ENCODE results near the gene TACC2.

The TACC2 gene

DNA sequence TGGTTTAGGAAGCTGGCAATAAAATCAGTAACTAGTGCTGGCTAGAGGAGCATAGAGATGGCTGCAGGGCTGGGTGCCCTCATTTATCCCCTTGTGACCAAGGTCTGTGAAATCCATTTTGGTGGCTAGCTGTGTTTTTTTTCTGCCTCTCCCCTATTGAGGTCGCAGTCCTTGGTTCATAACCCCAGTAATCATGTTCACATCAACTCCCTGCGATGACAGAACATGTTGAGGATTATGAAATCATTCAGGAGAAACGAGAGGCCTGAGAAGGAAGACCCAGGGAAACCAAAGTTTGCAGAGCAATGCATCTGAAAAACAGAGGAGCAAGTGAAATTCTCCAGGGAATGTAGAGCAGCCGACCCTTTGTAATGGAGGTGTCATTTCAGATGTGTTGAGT, 126.9 kb downstream of the TACC2 start:
- no peak for TF ChIP-seq EZH2phosphoT487 (conservative IDR thresholded peaks at IDR 0.05; ENCODE audit: low read length)
- TF ChIP-seq, protein P1, sequence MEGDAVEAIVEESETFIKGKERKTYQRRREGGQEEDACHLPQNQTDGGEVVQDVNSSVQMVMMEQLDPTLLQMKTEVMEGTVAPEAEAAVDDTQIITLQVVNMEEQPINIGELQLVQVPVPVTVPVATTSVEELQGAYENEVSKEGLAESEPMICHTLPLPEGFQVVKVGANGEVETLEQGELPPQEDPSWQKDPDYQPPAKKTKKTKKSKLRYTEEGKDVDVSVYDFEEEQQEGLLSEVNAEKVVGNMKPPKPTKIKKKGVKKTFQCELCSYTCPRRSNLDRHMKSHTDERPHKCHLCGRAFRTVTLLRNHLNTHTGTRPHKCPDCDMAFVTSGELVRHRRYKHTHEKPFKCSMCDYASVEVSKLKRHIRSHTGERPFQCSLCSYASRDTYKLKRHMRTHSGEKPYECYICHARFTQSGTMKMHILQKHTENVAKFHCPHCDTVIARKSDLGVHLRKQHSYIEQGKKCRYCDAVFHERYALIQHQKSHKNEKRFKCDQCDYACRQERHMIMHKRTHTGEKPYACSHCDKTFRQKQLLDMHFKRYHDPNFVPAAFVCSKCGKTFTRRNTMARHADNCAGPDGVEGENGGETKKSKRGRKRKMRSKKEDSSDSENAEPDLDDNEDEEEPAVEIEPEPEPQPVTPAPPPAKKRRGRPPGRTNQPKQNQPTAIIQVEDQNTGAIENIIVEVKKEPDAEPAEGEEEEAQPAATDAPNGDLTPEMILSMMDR (IDR thresholded peaks at IDR 0.05; ENCODE audit: insufficient read depth, low read length, poor library complexity, severe bottlenecking) = no peak
- Histone ChIP-seq H3F3A (ENCODE audit: insufficient read depth) (no peaks in the 10 kb centered on the region), H3K9me3 (ENCODE audit: insufficient read depth, low read length) (no peaks in the 10 kb centered on the region), H2AFZ (ENCODE audit: low read depth, low read length, severe bottlenecking) (no peak overlapping the region), H3K27me3 (ENCODE audit: low read length) (no peaks in the 10 kb centered on the region), H3K4me2 (ENCODE audit: low read depth, low read length, poor library complexity, severe bottlenecking) (no peak overlapping the region), H3K79me2 (ENCODE audit: insufficient read depth, low read length) (no peaks in the 10 kb centered on the region), H3K4me3 (ENCODE audit: insufficient read depth, low read length, poor library complexity, severe bottlenecking) (no peak overlapping the region), H4K20me1 (ENCODE audit: low read depth, low read length) (no peaks in the 10 kb centered on the region), H3K36me3 (ENCODE audit: low read length) (no peaks in the 10 kb centered on the region), H3K27ac (ENCODE audit: low read depth, low read length) (no peak overlapping the region), H3K9me2 (replicated peaks; ENCODE audit: insufficient read depth, low read length) (no peaks in the 10 kb centered on the region), H3K9ac (ENCODE audit: low read length) (no peak overlapping the region)

DNA sequence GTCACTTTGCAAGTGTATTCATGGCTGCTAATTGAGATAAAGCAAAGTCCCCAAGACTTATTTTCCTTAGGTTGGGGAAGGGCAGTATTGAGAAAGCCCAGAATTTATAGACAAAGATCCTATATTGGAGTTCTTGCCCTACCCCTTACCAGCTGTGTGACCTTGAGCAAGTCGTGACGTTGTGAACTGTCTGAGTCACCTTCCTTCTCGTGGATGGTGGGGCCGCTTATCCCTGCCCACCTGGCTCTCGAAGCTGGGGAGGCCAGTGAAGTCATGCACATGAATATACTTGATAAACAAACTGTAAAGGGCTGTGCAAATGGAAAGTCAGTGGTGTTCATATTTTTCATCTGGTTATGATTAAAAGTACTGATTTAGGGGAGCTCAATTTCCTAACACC, 127.4 kb downstream of the TACC2 start:
- no peak overlapping the region for H2AFZ ChIP-seq (ENCODE audit: low read depth, low read length, severe bottlenecking)
- no peaks in the 10 kb centered on the region for H3K27me3 ChIP-seq (ENCODE audit: low read length)
- H3K4me2 ChIP-seq (ENCODE audit: low read depth, low read length, poor library complexity, severe bottlenecking) = no peak overlapping the region
- H4K20me1 ChIP-seq (ENCODE audit: low read depth, low read length) = no peaks in the 10 kb centered on the region
- no peak overlapping the region for H3K4me3 ChIP-seq (ENCODE audit: insufficient read depth, low read length, poor library complexity, severe bottlenecking)
- no peak overlapping the region for H3K27ac ChIP-seq (ENCODE audit: low read depth, low read length)
- no peaks in the 10 kb centered on the region for H3K9me3 ChIP-seq (ENCODE audit: insufficient read depth, low read length)
- TF ChIP-seq EZH2phosphoT487 (conservative IDR thresholded peaks at IDR 0.05; ENCODE audit: low read length) = no peak
- TF ChIP-seq, protein P1 (IDR thresholded peaks at IDR 0.05; ENCODE audit: insufficient read depth, low read length, poor library complexity, severe bottlenecking) = no peak
- no peaks in the 10 kb centered on the region for H3F3A ChIP-seq (ENCODE audit: insufficient read depth)
- H3K36me3 ChIP-seq (ENCODE audit: low read length) = no peaks in the 10 kb centered on the region
- H3K9me2 ChIP-seq (replicated peaks; ENCODE audit: insufficient read depth, low read length) = no peaks in the 10 kb centered on the region
- no peak overlapping the region for H3K9ac ChIP-seq (ENCODE audit: low read length)
- no peaks in the 10 kb centered on the region for H3K79me2 ChIP-seq (ENCODE audit: insufficient read depth, low read length)

DNA sequence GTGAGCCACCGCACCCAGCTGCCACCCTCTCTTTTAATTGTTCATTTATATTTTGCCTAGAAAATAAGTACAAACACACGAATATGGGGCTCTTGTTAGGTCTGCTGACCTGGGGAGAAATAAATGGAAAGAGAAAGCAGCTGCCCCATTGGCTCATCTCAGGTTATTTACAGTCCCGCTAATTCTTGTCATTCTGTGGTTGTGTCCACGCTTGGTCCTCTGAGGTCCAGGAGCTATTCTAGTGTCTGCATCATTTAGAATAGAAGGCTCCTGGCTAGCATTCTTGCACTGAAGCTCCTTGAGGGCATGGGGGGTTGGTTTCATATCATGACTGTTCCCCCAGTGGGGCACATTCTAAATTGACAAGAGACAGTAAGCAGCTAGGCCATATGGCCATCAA, 128.5 kb downstream of the TACC2 start:
- Histone ChIP-seq H3K27me3 (ENCODE audit: low read length) (no peaks in the 10 kb centered on the region), H3F3A (ENCODE audit: insufficient read depth) (no peaks in the 10 kb centered on the region), H4K20me1 (ENCODE audit: low read depth, low read length) (no peaks in the 10 kb centered on the region), H3K36me3 (ENCODE audit: low read length) (no peaks in the 10 kb centered on the region), H3K9me3 (ENCODE audit: insufficient read depth, low read length) (no peaks in the 10 kb centered on the region), H3K27ac (ENCODE audit: low read depth, low read length) (no peak overlapping the region), H3K9me2 (replicated peaks; ENCODE audit: insufficient read depth, low read length) (no peaks in the 10 kb centered on the region), H3K9ac (ENCODE audit: low read length) (no peak overlapping the region), H3K4me3 (ENCODE audit: insufficient read depth, low read length, poor library complexity, severe bottlenecking) (no peak overlapping the region), H2AFZ (ENCODE audit: low read depth, low read length, severe bottlenecking) (no peak overlapping the region), H3K79me2 (ENCODE audit: insufficient read depth, low read length) (no peaks in the 10 kb centered on the region), H3K4me2 (ENCODE audit: low read depth, low read length, poor library complexity, severe bottlenecking) (no peak overlapping the region)
- TF ChIP-seq EZH2phosphoT487 (conservative IDR thresholded peaks at IDR 0.05; ENCODE audit: low read length) = no peak
- TF ChIP-seq, protein P1 (IDR thresholded peaks at IDR 0.05; ENCODE audit: insufficient read depth, low read length, poor library complexity, severe bottlenecking) = no peak
